Gastrocnemius medialis (tissue), 4 donors: ENCODE results near the gene RIMBP2.

Experiments used
- POLR2A ChIP-seq, 2 donors: fragments of 450-650 bp; IDR thresholded peaks; one replicate each; pipeline ENCODE4 v1.6.1; 2017; ENCODE audit warnings: antibody characterized with exemption in 2 of 2, mild to moderate bottlenecking in 2 of 2, moderate library complexity in 2 of 2
- TF ChIP-seq, protein P1 (sequence below), 5 experiments: fragments of 450-650 bp in 3 of 5; fragments of 200-600 bp in 2 of 5; sonication (generic) in 2 of 5; IDR thresholded peaks in 4 of 5; conservative IDR thresholded peaks in 1 of 5; 1 replicate in 4 of 5; 2 replicates in 1 of 5; pipeline ENCODE4 v1.5.1; 2016 to 2019; ENCODE audit warnings: antibody characterized with exemption in 5 of 5, mild to moderate bottlenecking in 3 of 5, moderate library complexity in 3 of 5

DNA sequence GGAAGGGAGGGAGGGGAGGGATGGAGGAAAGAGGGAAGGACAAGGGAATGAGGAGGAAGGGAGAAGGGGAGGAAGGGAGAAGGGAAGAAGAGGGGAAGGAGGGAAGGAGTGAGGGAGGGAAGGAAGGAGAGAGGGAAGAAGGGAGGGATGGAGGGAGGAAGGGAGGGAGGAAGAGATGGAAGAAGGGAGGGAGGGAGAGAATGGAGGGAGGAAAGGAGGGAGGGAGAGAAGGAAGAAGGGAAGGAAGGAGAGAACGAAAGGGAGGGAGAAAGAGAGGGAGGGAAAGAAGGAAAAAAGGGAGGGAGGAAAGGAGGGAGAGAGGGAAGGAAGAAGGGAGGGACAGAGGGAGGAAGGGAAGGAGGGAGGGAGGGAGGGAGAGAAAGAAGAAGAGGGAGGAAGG is 49.5 kb downstream of the RIMBP2 start:
- TF ChIP-seq, protein P1, sequence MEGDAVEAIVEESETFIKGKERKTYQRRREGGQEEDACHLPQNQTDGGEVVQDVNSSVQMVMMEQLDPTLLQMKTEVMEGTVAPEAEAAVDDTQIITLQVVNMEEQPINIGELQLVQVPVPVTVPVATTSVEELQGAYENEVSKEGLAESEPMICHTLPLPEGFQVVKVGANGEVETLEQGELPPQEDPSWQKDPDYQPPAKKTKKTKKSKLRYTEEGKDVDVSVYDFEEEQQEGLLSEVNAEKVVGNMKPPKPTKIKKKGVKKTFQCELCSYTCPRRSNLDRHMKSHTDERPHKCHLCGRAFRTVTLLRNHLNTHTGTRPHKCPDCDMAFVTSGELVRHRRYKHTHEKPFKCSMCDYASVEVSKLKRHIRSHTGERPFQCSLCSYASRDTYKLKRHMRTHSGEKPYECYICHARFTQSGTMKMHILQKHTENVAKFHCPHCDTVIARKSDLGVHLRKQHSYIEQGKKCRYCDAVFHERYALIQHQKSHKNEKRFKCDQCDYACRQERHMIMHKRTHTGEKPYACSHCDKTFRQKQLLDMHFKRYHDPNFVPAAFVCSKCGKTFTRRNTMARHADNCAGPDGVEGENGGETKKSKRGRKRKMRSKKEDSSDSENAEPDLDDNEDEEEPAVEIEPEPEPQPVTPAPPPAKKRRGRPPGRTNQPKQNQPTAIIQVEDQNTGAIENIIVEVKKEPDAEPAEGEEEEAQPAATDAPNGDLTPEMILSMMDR (IDR thresholded peaks at IDR 0.05 in 4 of 5, conservative IDR thresholded peaks at IDR 0.05 in 1 of 5), result no peak
- TF ChIP-seq POLR2A (IDR thresholded peaks at IDR 0.05), result no peak
